Stimulated activated CD4-positive, alpha-beta T cell treated with anti-CD3 and anti-CD28 coated beads, Interleukin-2, amount 100 ng/mL, for 4 hours (primary cell): ENCODE results near the gene SLC7A14.
A peak's percentile ranks its signal among the peaks of the same experiment; 100 is the strongest.

Experiments
- DNase-seq: peaks from one replicate; pipeline ENCODE4 v3.0.0-alpha.2; 2020; ENCODE audit warnings: low read depth

SLC7A14 gene

GRCh38 chr3:170426240-170426797 lies 159.6 kb downstream of the SLC7A14 start:
- DNase-seq: no peak

- DNase-seq: no peak
Observed at GRCh38 chr3:170425491-170426239, 160.2 kb downstream of the SLC7A14 start.

GRCh38 chr3:170424879-170425278 lies 161.0 kb downstream of the SLC7A14 start:
- no peak for DNase-seq

- no peak for DNase-seq
Observed at GRCh38 chr3:170423001-170423615, 162.8 kb downstream of the SLC7A14 start.

- DNase-seq: no peak
Observed at GRCh38 chr3:170421758-170422157, 164.1 kb downstream of the SLC7A14 start.

GRCh38 chr3:170421111-170421641 lies 164.7 kb downstream of the SLC7A14 start:
- no peak for DNase-seq

- DNase-seq: no peak
Observed at GRCh38 chr3:170420307-170420821, 165.5 kb downstream of the SLC7A14 start.

- DNase-seq: no peak
Observed at GRCh38 chr3:170419557-170420087, 166.3 kb downstream of the SLC7A14 start.

GRCh38 chr3:170418422-170419398 lies 167.2 kb downstream of the SLC7A14 start, which contains the start of gene CLDN11:
Gene CLDN11 (plus strand): TSS chr3:170418868. CDS start chr3:170419067, 199 bp downstream.
- no peak for DNase-seq

GRCh38 chr3:170417090-170417489 lies 168.8 kb downstream of the SLC7A14 start:
- DNase-seq: no peak

GRCh38 chr3:170414202-170414663 lies 171.6 kb downstream of the SLC7A14 start:
- DNase-seq: peak; percentile 5

- no peak for DNase-seq
Observed at GRCh38 chr3:170413291-170413690, 172.6 kb downstream of the SLC7A14 start.

- DNase-seq: no peak
Observed at GRCh38 chr3:170410428-170411029, 175.3 kb downstream of the SLC7A14 start.
